Stomach (tissue), 9 donors: ENCODE measurements around the gene SPEG. TPM values are rescaled to one million over a fixed set of nuclear protein-coding genes. Genes with fewer than 3 reads are reported as not detected.

Experiments used
- DNase-seq, 2 donors: peaks; one replicate each; pipeline versions ENCODE4 v3.0.0 to v3.0.0-alpha.2; 2013 to 2019
- H3K27ac ChIP-seq, 5 donors: fragments of 200-600 bp in 4 of 5; sonication (generic) in 4 of 5; one replicate each; pipeline ENCODE4 v1.5.1; 2013 to 2019; ENCODE audit warnings: mild to moderate bottlenecking in 1 of 5, moderate library complexity in 1 of 5
- H3K27me3 ChIP-seq, 3 donors: fragments of 200-600 bp; sonication (generic); one replicate each; pipeline ENCODE4 v1.5.1; 2017 to 2019; ENCODE audit warnings: mixed run types in 1 of 3
- H3K36me3 ChIP-seq, 4 donors: fragments of 200-600 bp; sonication (generic); 1 replicate in 3 of 4; 2 replicates in 1 of 4; pipeline ENCODE4 v1.5.1; 2016 to 2019
- H3K4me1 ChIP-seq, 4 donors: fragments of 200-600 bp; sonication (generic); one replicate each; pipeline ENCODE4 v1.5.1; 2016 to 2019
- H3K4me3 ChIP-seq, 4 donors: fragments of 200-600 bp; sonication (generic) in 3 of 4; one replicate each; pipeline ENCODE4 v1.5.1; 2016 to 2019; ENCODE audit warnings: mild to moderate bottlenecking in 1 of 4
- H3K9me3 ChIP-seq, 4 donors: fragments of 200-600 bp; sonication (generic); one replicate each; pipeline ENCODE4 v1.5.1; 2016 to 2019
- EP300 ChIP-seq: sonication (generic); formaldehyde crosslinking; IDR thresholded peaks from one replicate; pipeline ENCODE4 v1.6.1; 2017; ENCODE audit warnings: antibody characterized with exemption
- POLR2A ChIP-seq, 4 donors: fragments of 450-650 bp; IDR thresholded peaks; one replicate each; pipeline ENCODE4 v1.6.1; 2016; ENCODE audit warnings: antibody characterized with exemption in 4 of 4, control low read depth in 2 of 4, mild to moderate bottlenecking in 1 of 4, moderate library complexity in 1 of 4
- POLR2AphosphoS5 ChIP-seq, 3 donors: sonication (generic); formaldehyde crosslinking; IDR thresholded peaks; one replicate each; pipeline ENCODE4 v1.6.1; 2016; ENCODE audit warnings: antibody characterized with exemption in 3 of 3
- WGBS, 5 donors: extraction: QIAGEN DNeasy Blood & Tissue Kit in 3 of 5; methylation state at CpG; one replicate each; pipeline versions ENCODE4 v1.1.5 to v1.1.7; 2013 to 2018; 5-methylcytosine and 5-hydroxymethylcytosine counted together
- intact Hi-C: fragments of 100-400 bp; cut with DNase I; formaldehyde crosslinking; loops from one replicate; pipeline ENCODE4 v1.15.1; 2023; ENCODE audit warnings: low total_unique reads
- polyA plus RNA-seq, 3 donors: library from polyadenylated mRNA; stranded (reverse); fragments of 200-250 nt; gene quantifications; one replicate each; pipeline ENCODE4 v1.2.3, GENCODE V29; 2013
- total RNA-seq, 5 donors: library from RNA; depleted of rRNA; stranded (reverse); fragments of >200 nt; gene quantifications; one replicate each; pipeline versions ENCODE4 v1.1.0 to v1.2.3, GENCODE V29; 2014 to 2016
- TF ChIP-seq, protein P1 (sequence below), 7 experiments: fragments of 450-650 bp in 4 of 7; fragments of 200-600 bp in 3 of 7; sonication (generic) in 3 of 7; IDR thresholded peaks; one replicate each; pipeline ENCODE4 v1.5.1; 2016 to 2019; ENCODE audit warnings: antibody characterized with exemption in 7 of 7, control low read depth in 2 of 7, mild to moderate bottlenecking in 1 of 7
- donor health status: healthy with polysubstance abuse.
- donor health status: Bipolar disorder and iron deficiency.
- donor health status: healthy.

Gene SPEG
- total and polyA plus RNA-seq, 8 donors = 7.4 to 106 (median 27.2) TPM

- Histone ChIP-seq H3K4me1 (peaks cover 14 to 39% (median 29%) of the 10 kb centered on the region in 4 donors), H3K4me3 (no peak overlapping the region), H3K27me3 (peaks cover 0 to 98% (median 71%) of the 10 kb centered on the region in 3 donors), H3K36me3 (no peaks in the 10 kb centered on the region), H3K9me3 (no peaks in the 10 kb centered on the region), H3K27ac (no peak overlapping the region)
- WGBS, 5 donors = 40 to 57% (median 55%) methylated on average over 9 to 11 of the region's 11 CpGs
- no peak for DNase-seq
- TF ChIP-seq, protein P1, sequence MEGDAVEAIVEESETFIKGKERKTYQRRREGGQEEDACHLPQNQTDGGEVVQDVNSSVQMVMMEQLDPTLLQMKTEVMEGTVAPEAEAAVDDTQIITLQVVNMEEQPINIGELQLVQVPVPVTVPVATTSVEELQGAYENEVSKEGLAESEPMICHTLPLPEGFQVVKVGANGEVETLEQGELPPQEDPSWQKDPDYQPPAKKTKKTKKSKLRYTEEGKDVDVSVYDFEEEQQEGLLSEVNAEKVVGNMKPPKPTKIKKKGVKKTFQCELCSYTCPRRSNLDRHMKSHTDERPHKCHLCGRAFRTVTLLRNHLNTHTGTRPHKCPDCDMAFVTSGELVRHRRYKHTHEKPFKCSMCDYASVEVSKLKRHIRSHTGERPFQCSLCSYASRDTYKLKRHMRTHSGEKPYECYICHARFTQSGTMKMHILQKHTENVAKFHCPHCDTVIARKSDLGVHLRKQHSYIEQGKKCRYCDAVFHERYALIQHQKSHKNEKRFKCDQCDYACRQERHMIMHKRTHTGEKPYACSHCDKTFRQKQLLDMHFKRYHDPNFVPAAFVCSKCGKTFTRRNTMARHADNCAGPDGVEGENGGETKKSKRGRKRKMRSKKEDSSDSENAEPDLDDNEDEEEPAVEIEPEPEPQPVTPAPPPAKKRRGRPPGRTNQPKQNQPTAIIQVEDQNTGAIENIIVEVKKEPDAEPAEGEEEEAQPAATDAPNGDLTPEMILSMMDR (IDR thresholded peaks at IDR 0.05) = no peak
- TF ChIP-seq POLR2AphosphoS5 (IDR thresholded peaks at IDR 0.05) (no peak), POLR2A (IDR thresholded peaks at IDR 0.05) (no peak), EP300 (no peak)
- intact Hi-C loops = loop anchor here (5.0 kb wide), 1 partner anchor 49 kb away; no protein-coding TSS in a partner anchor
Observed at GRCh38 chr2:219526320-219527075, 91.9 kb downstream of the SPEG start.

DNA sequence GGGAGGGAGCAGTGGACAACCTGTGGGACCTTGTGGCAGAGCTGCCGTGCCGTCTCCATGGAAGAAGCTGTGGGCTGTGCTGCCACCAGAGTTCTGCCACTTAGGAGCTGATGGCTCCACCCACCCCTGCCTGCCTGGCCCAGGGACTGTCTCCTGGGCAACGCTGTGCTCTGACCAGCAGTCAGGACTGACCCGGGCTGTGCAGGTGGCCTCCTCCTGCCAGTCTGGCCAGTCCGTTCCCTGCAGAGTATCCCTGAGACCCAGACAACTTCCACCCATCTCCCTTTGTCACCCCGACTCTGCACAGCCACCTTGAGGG, 92.4 kb downstream of the SPEG start:
- peaks cover 0 to 98% (median 68%) of the 10 kb centered on the region in 3 donors for H3K27me3 ChIP-seq
- no peak overlapping the region for H3K4me3 ChIP-seq
- H3K4me1 ChIP-seq = peaks cover 12 to 34% (median 25%) of the 10 kb centered on the region in 4 donors
- 15 to 27% (median 20%) methylated on average over 1 to 6 of the region's 6 CpGs for WGBS, 5 donors
- H3K27ac ChIP-seq = no peak overlapping the region
- intact Hi-C loops = loop anchor here (5.0 kb wide), 1 partner anchor 50 kb away; no protein-coding TSS in a partner anchor
- H3K9me3 ChIP-seq = no peaks in the 10 kb centered on the region
- no peaks in the 10 kb centered on the region for H3K36me3 ChIP-seq
- TF ChIP-seq, protein P1 (IDR thresholded peaks at IDR 0.05) = no peak
- no peak for TF ChIP-seq POLR2A (IDR thresholded peaks at IDR 0.05)
- TF ChIP-seq EP300 = no peak
- TF ChIP-seq POLR2AphosphoS5 (IDR thresholded peaks at IDR 0.05) = no peak
- peak; percentile 55 to 76 for DNase-seq

GRCh38 chr2:219527472-219527871, 92.8 kb downstream of the SPEG start:
- intact Hi-C loops = loop anchor here (5.0 kb wide), 1 partner anchor 50 kb away; no protein-coding TSS in a partner anchor

More at GRCh38 chr2:219527472-219527871, 92.8 kb downstream of the SPEG start:
- no peaks in the 10 kb centered on the region for H3K9me3 ChIP-seq
- H3K4me3 ChIP-seq = no peak overlapping the region
- H3K4me1 ChIP-seq = peaks cover 8 to 30% (median 20%) of the 10 kb centered on the region in 4 donors
- TF ChIP-seq EP300 (no peak), POLR2A (IDR thresholded peaks at IDR 0.05) (no peak), POLR2AphosphoS5 (IDR thresholded peaks at IDR 0.05) (no peak)
- TF ChIP-seq, protein P1 (IDR thresholded peaks at IDR 0.05) = no peak
- 41 to 57% (median 50%) methylated on average over 5 of the region's 5 CpGs for WGBS, 5 donors
- H3K27me3 ChIP-seq = peaks cover 0 to 98% (median 64%) of the 10 kb centered on the region in 3 donors
- H3K36me3 ChIP-seq = no peaks in the 10 kb centered on the region
- no peak overlapping the region for H3K27ac ChIP-seq
- no peak for DNase-seq
